ENCODE measurements around the gene LSM12. TPM values are rescaled to one million over a fixed set of nuclear protein-coding genes. Genes with fewer than 3 reads are reported as not detected.

The LSM12 gene
- total RNA-seq, 4 donors from 2014 or later = 41.3 to 47.2 (median 43.8) TPM

DNA sequence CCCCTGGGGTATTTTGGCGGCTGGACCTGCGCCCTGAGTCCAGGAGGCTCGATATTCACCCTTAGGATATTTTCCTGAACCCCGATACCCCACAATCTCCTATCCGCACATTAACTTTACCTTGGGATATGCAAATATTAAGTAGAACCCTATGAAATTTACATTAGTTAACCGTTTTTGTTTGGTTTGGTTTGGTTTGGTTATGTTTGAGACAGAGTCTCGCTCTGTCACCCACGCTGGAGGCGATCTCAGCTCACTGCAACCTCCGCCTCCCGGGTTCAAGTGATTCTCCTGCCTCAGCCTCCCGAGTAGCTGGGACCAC is 71.4 kb downstream of the LSM12 start:
- intact Hi-C loops (cut with DNase I) = loop anchor here (2.0 kb wide), 1 partner anchor 50 kb away; no protein-coding TSS in a partner anchor
- 14 to 22% methylated on average over 12 of the region's 12 CpGs for WGBS, 2 donors

DNA sequence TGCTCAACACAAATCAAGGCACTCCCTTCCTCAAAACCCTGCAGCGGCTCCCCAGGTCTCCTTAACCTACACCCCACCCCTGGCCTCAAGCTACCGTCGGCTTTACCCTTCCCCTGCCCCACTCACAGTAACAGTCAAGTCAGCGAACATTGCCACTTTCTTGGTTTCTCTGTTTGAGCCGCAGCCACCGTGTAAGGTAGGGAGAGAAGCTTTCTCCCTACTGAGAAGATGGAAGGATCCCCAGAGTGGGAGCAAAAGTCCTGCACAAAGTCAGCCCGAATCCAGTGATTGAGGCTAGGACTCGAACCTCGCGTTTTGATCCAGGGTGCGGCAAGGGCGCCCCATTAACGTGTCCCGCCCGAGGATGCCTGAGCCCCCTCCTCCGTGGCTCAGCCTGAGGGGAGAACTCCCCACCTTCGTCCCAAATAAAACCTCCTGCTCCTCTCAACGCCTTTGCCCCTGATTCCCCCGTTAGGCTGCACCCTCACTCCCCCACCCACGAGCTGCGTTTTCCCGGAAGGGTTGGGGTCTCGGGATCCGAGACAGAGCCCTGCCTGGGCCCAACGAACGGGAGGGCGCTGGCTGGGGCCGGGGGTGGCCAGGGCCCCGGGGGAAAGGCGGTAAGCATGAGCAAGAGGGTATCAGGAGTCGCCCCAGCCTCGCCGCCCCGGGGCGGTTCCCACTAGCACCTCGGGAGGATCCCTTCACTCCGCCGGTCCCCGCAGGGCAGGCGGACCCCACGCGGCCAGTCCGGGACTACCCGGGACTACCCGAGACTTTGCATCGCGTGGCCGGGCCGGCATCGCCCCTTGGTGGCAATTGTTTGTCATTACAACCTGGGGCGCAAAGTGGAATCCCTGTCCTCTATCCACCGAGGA is 72.0 kb downstream of the LSM12 start:
- Histone ChIP-seq H3K4me3 (replicated peaks in 1 of 3) (peak overlapping the region in 1 of 3 donors; percentile 12), H3K9me3 (no peaks in the 10 kb centered on the region), H3K27me3 (no peaks in the 10 kb centered on the region), H3K4me1 (peaks cover 6 to 19% of the 10 kb centered on the region in 2 donors), H3K36me3 (no peaks in the 10 kb centered on the region), H3K27ac (peak overlapping the region; percentile 66 to 86 (median 78))
- WGBS, 2 donors = 25 to 27% methylated on average over 17 to 22 of the region's 52 CpGs
- intact Hi-C loops (cut with DNase I) = loop anchor here (2.0 kb wide), 1 partner anchor 50 kb away; no protein-coding TSS in a partner anchor
- no peak for TF ChIP-seq POLR2A (IDR thresholded peaks at IDR 0.05)
- peak; percentile 91 to 97 (median 93) for TF ChIP-seq CTCF (IDR thresholded peaks at IDR 0.05)
- DNase-seq = peak; percentile 75 to 85

More for the DNA sequence above, 71.4 kb downstream of the LSM12 start:
- no peak for DNase-seq
- TF ChIP-seq CTCF (IDR thresholded peaks at IDR 0.05) (peak in 2 of 6 experiments; percentile 1 to 22), POLR2A (IDR thresholded peaks at IDR 0.05) (no peak)
- H3K4me1 ChIP-seq = peaks cover 6 to 19% of the 10 kb centered on the region in 2 donors
- no peaks in the 10 kb centered on the region for H3K36me3 ChIP-seq
- H3K27ac ChIP-seq = peak overlapping the region; percentile 66 to 86 (median 78)
- H3K9me3 ChIP-seq = no peaks in the 10 kb centered on the region
- no peaks in the 10 kb centered on the region for H3K27me3 ChIP-seq
- H3K4me3 ChIP-seq (replicated peaks in 1 of 3) = no peak overlapping the region

DNA sequence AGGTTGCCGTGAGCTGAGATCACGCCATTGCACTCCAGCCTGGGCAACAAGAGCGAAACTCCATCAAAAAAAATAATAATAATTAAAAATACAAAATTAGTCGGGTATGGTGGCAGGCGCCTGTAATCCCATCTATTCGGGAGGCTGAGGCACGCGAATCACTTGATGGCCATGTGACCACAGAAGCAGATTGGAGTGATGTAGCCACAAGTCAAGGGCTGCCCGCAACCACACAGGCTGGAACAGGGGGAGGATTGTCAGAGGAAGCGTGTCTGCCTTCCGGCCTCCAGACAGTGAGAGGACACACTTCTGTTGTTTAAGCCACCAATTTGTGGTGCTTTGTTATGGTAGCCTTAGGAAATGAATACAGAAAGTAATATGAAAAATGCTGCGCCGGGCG is 73.8 kb downstream of the LSM12 start:
- H3K4me1 ChIP-seq = peaks cover 10 to 24% of the 10 kb centered on the region in 2 donors
- WGBS, 2 donors = 93 to 94% methylated on average over 14 of the region's 14 CpGs

GRCh38 chr17:43988301-43988700 is 78.2 kb downstream of the LSM12 start:
- Histone ChIP-seq H3K4me3 (replicated peaks in 1 of 3) (no peak overlapping the region), H3K4me1 (peaks cover 20 to 27% of the 10 kb centered on the region in 2 donors), H3K9me3 (no peaks in the 10 kb centered on the region), H3K27me3 (no peaks in the 10 kb centered on the region), H3K27ac (peak overlapping the region; percentile 95 to 99 (median 97)), H3K36me3 (no peaks in the 10 kb centered on the region)
- TF ChIP-seq CTCF (IDR thresholded peaks at IDR 0.05) (peak in 1 of 6 experiments; percentile 40), POLR2A (IDR thresholded peaks at IDR 0.05) (peak in 1 of 2 donors; percentile 37)
- DNase-seq = peak; percentile 91
- intact Hi-C loops (cut with DNase I) = no loop called here
- WGBS, 2 donors = 28 to 37% methylated on average over 9 of the region's 9 CpGs

More for the DNA sequence above, 73.8 kb downstream of the LSM12 start:
- Histone ChIP-seq H3K27ac (no peak overlapping the region), H3K4me3 (replicated peaks in 1 of 3) (no peak overlapping the region), H3K27me3 (no peaks in the 10 kb centered on the region), H3K9me3 (no peaks in the 10 kb centered on the region), H3K36me3 (no peaks in the 10 kb centered on the region)
- DNase-seq = no peak
- intact Hi-C loops (cut with DNase I) = no loop called here
- TF ChIP-seq POLR2A (IDR thresholded peaks at IDR 0.05) (no peak), CTCF (IDR thresholded peaks at IDR 0.05) (no peak)

Data from thyroid gland (tissue), 4 donors.